ENCODE measurements around the gene RIPOR3. TPM values are rescaled to one million over a fixed set of nuclear protein-coding genes. Genes with fewer than 3 reads are reported as not detected.
A peak's percentile ranks its signal among the peaks of the same experiment; 100 is the strongest.

The RIPOR3 gene
- total and polyA plus RNA-seq, 4 donors = 5.6 to 90.3 (median 16.3) TPM

DNA sequence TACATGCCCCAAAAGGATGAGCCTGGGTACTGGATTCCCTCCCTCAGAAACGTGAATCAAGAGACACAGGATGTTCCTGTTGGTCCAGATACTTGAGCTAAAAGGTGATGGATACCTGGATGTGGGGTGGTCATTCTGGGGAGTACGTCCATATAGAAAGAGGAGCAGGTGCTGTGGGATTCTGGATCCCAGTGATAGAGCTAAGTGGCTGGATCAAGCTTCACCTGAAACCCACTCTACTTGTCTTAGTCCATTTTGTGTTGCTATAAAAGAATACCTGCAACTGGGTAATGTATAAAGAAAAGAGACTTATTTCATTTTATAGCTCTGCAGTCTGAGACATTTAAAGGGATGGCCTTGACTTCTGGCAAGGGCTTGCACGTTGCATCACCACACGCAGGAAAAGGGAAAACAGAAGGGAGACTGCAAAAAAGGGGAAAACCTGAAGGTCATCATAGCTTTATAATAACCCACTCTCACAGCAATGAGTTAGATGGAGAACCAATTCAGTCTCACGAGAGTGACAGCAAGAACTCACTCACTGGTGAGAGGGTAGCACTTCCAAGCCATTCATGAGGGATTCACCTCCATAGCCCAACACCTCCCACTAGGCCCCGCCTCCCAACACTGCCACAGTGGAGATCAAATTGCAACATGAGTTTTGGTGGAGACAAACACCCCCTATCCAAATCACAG is 31.2 kb downstream of the RIPOR3 start:
- H3K36me3 ChIP-seq (ENCODE audit: control insufficient read depth in 4 of 4, insufficient read depth in 3 of 4, low read depth in 1 of 4, low read length in 3 of 4) = no peaks in the 10 kb centered on the region
- H3K9me3 ChIP-seq (ENCODE audit: control insufficient read depth in 4 of 4, low read length in 3 of 4) = no peaks in the 10 kb centered on the region

DNA sequence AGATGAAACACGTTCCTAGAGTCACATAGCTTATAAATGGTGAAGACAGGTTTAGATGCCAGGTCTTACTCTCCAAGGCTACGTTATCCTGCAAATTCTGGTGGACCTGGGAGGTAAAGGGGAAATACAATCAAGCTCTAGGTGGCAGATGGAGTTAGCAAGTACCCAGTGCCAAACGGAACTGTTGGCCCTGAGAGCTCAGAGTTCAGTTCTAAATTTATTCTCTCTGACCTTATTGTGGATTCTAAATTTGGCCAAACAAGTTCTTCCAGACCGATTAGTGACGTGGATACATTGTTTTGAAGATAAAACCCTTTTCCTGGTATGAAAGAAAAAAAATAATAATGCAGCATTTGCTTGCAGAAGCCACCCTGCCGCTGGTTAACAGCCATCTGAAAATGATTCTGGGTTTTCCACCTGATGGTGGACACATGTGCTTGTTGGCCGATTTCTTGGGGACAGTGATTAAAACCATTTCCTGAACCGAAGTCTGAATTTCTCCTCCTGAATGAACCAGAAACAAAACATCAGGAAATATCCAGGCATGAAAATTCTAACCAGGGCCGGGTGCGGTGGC is 32.5 kb downstream of the RIPOR3 start:
- peak overlapping the region; percentile 78 to 85 for H3K27ac ChIP-seq (ENCODE audit: low read depth in 1 of 2, low read length in 2 of 2)
- no peaks in the 10 kb centered on the region for H3K36me3 ChIP-seq (ENCODE audit: control insufficient read depth in 4 of 4, insufficient read depth in 3 of 4, low read depth in 1 of 4, low read length in 3 of 4)
- no peaks in the 10 kb centered on the region for H3K9me3 ChIP-seq (ENCODE audit: control insufficient read depth in 4 of 4, low read length in 3 of 4)
- DNase-seq (ENCODE audit: low spot score) = no peak
- no peaks in the 10 kb centered on the region for H3K27me3 ChIP-seq (ENCODE audit: control insufficient read depth in 4 of 4, insufficient read depth in 4 of 4, low read length in 3 of 4)
- no peak overlapping the region for H3K9ac ChIP-seq (ENCODE audit: low read depth in 1 of 2, low read length in 2 of 2)
- no peak overlapping the region for H3K4me3 ChIP-seq (ENCODE audit: low read depth in 1 of 3, low read length in 3 of 3)
- 33% methylated on average over 10 of the region's 10 CpGs for WGBS
- H3K4me1 ChIP-seq (ENCODE audit: control insufficient read depth in 4 of 4, insufficient read depth in 4 of 4, low read length in 3 of 4) = peaks cover 24 to 59% (median 48%) of the 10 kb centered on the region in 4 donors
- peak; percentile 13 to 76 for TF ChIP-seq JUND (IDR thresholded peaks at IDR 0.05)
- TF ChIP-seq SP1 (IDR thresholded peaks at IDR 0.05) = peak; percentile 94
- peak; percentile 96 for TF ChIP-seq NR2F2 (IDR thresholded peaks at IDR 0.05)
- TF ChIP-seq, protein P1, sequence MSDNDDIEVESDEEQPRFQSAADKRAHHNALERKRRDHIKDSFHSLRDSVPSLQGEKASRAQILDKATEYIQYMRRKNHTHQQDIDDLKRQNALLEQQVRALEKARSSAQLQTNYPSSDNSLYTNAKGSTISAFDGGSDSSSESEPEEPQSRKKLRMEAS (IDR thresholded peaks at IDR 0.05) = peak; percentile 37
- TF ChIP-seq HNF4G (IDR thresholded peaks at IDR 0.05) = peak; percentile 34
- no peak for TF ChIP-seq TAF1 (conservative IDR thresholded peaks at IDR 0.05)
- no peak for TF ChIP-seq EGR1 (IDR thresholded peaks at IDR 0.05; ENCODE audit: low read depth in 2 of 2)
- TF ChIP-seq, protein P2, sequence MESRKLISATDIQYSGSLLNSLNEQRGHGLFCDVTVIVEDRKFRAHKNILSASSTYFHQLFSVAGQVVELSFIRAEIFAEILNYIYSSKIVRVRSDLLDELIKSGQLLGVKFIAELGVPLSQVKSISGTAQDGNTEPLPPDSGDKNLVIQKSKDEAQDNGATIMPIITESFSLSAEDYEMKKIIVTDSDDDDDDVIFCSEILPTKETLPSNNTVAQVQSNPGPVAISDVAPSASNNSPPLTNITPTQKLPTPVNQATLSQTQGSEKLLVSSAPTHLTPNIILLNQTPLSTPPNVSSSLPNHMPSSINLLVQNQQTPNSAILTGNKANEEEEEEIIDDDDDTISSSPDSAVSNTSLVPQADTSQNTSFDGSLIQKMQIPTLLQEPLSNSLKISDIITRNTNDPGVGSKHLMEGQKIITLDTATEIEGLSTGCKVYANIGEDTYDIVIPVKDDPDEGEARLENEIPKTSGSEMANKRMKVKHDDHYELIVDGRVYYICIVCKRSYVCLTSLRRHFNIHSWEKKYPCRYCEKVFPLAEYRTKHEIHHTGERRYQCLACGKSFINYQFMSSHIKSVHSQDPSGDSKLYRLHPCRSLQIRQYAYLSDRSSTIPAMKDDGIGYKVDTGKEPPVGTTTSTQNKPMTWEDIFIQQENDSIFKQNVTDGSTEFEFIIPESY (IDR thresholded peaks at IDR 0.05) = no peak
- TF ChIP-seq RXRA (IDR thresholded peaks at IDR 0.05) = peak; percentile 62 to 85
- peak; percentile 69 to 80 for TF ChIP-seq RAD21 (IDR thresholded peaks at IDR 0.05)

More for the DNA sequence above, 31.2 kb downstream of the RIPOR3 start:
- peaks cover 24 to 59% (median 48%) of the 10 kb centered on the region in 4 donors for H3K4me1 ChIP-seq (ENCODE audit: control insufficient read depth in 4 of 4, insufficient read depth in 4 of 4, low read length in 3 of 4)
- H3K27me3 ChIP-seq (ENCODE audit: control insufficient read depth in 4 of 4, insufficient read depth in 4 of 4, low read length in 3 of 4) = no peaks in the 10 kb centered on the region
- DNase-seq (ENCODE audit: low spot score) = no peak
- WGBS = 71% methylated on average over 6 of the region's 6 CpGs
- H3K4me3 ChIP-seq (ENCODE audit: low read depth in 1 of 3, low read length in 3 of 3) = no peak overlapping the region
- peak overlapping the region; percentile 44 to 91 for H3K27ac ChIP-seq (ENCODE audit: low read depth in 1 of 2, low read length in 2 of 2)
- TF ChIP-seq YY1 (IDR thresholded peaks at IDR 0.05) = no peak
- TF ChIP-seq EGR1 (IDR thresholded peaks at IDR 0.05; ENCODE audit: low read depth in 2 of 2) = no peak
- TF ChIP-seq, protein P3, sequence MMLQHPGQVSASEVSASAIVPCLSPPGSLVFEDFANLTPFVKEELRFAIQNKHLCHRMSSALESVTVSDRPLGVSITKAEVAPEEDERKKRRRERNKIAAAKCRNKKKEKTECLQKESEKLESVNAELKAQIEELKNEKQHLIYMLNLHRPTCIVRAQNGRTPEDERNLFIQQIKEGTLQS (IDR thresholded peaks at IDR 0.05) = peak; percentile 50
- no peak for TF ChIP-seq NR2F2 (IDR thresholded peaks at IDR 0.05)
- TF ChIP-seq, protein P4, sequence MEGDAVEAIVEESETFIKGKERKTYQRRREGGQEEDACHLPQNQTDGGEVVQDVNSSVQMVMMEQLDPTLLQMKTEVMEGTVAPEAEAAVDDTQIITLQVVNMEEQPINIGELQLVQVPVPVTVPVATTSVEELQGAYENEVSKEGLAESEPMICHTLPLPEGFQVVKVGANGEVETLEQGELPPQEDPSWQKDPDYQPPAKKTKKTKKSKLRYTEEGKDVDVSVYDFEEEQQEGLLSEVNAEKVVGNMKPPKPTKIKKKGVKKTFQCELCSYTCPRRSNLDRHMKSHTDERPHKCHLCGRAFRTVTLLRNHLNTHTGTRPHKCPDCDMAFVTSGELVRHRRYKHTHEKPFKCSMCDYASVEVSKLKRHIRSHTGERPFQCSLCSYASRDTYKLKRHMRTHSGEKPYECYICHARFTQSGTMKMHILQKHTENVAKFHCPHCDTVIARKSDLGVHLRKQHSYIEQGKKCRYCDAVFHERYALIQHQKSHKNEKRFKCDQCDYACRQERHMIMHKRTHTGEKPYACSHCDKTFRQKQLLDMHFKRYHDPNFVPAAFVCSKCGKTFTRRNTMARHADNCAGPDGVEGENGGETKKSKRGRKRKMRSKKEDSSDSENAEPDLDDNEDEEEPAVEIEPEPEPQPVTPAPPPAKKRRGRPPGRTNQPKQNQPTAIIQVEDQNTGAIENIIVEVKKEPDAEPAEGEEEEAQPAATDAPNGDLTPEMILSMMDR (IDR thresholded peaks at IDR 0.05; ENCODE audit: low read depth, low read length, missing input control) = no peak
- TF ChIP-seq FOXA2 (IDR thresholded peaks at IDR 0.05) = no peak
- peak in 1 of 2 donors; percentile 45 for TF ChIP-seq RXRA (IDR thresholded peaks at IDR 0.05)
- TF ChIP-seq SP1 (IDR thresholded peaks at IDR 0.05) = no peak
- no peak for TF ChIP-seq FOXA1 (IDR thresholded peaks at IDR 0.05)
- TF ChIP-seq HNF4A (conservative IDR thresholded peaks at IDR 0.05) = peak; percentile 26 to 33
- TF ChIP-seq, protein P1 (IDR thresholded peaks at IDR 0.05) = no peak
- TF ChIP-seq, protein P5, sequence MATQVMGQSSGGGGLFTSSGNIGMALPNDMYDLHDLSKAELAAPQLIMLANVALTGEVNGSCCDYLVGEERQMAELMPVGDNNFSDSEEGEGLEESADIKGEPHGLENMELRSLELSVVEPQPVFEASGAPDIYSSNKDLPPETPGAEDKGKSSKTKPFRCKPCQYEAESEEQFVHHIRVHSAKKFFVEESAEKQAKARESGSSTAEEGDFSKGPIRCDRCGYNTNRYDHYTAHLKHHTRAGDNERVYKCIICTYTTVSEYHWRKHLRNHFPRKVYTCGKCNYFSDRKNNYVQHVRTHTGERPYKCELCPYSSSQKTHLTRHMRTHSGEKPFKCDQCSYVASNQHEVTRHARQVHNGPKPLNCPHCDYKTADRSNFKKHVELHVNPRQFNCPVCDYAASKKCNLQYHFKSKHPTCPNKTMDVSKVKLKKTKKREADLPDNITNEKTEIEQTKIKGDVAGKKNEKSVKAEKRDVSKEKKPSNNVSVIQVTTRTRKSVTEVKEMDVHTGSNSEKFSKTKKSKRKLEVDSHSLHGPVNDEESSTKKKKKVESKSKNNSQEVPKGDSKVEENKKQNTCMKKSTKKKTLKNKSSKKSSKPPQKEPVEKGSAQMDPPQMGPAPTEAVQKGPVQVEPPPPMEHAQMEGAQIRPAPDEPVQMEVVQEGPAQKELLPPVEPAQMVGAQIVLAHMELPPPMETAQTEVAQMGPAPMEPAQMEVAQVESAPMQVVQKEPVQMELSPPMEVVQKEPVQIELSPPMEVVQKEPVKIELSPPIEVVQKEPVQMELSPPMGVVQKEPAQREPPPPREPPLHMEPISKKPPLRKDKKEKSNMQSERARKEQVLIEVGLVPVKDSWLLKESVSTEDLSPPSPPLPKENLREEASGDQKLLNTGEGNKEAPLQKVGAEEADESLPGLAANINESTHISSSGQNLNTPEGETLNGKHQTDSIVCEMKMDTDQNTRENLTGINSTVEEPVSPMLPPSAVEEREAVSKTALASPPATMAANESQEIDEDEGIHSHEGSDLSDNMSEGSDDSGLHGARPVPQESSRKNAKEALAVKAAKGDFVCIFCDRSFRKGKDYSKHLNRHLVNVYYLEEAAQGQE (IDR thresholded peaks at IDR 0.05) = no peak
- no peak overlapping the region for H3K9ac ChIP-seq (ENCODE audit: low read depth in 1 of 2, low read length in 2 of 2)

All from liver (tissue), 9 donors.